ENCODE results near the gene GCN1. TPM values are rescaled to one million over a fixed set of nuclear protein-coding genes. Genes with fewer than 3 reads are reported as not detected.

GCN1 gene
- total RNA-seq = 100 to 1,000 TPM; 130 to 137 TPM

GRCh38 chr12:120194534-120195395 is at the start of gene GCN1:
GCN1 (minus strand) TSS chr12:120194715; CDS start chr12:120194697, 18 bp downstream.
- Mint-ChIP-seq H3K4me3 (peak within 1 kb of the TSS; percentile 93), H3K27ac (peak within 1 kb of the TSS; percentile 91), H3K4me1 (ENCODE audit: low read depth) (peaks cover 57% of the 10 kb centered on the region), H3K27me3 (no peaks in the 10 kb centered on the region), H3K36me3 (ENCODE audit: low read depth) (peaks cover 64% of the 10 kb centered on the region), H3K9me3 (no peaks in the 10 kb centered on the region)
- intact Hi-C loops (cut with micrococcal nuclease) = loop anchor here (5.0 to 10.0 kb wide), 3 partner anchors 67 to 180 kb away; partner anchors contain the start of gene RAB35
- ATAC-seq (peak; percentile 81), DNase-seq (peak; percentile 85)
- ChIA-PET CTCF (interaction anchor here (1.4 kb wide), 1 partner anchor 34 kb away, joined by 5 read pairs; no protein-coding TSS in a partner anchor), POLR2A (interaction anchor here (1.2 to 12.7 kb wide), 6 partner anchors 19 to 104 kb away, joined by 3 to 263 read pairs (median 5); partner anchors contain the start of genes RAB35, RNU4-1 and RNU4-2)
- no peak for TF ChIP-seq CTCF (IDR thresholded peaks at IDR 0.05)

- no peak overlapping the region for H3K27ac Mint-ChIP-seq
- CTCF ChIA-PET = interaction anchor here (1.6 to 3.5 kb wide), 4 partner anchors 8 to 23 kb away, joined by 5 to 15 read pairs (median 10); partner anchors contain the start of gene PXN
- peaks cover 3% of the 10 kb centered on the region for H3K36me3 Mint-ChIP-seq (ENCODE audit: low read depth)
- DNase-seq = no peak
- peaks cover 56% of the 10 kb centered on the region for H3K4me1 Mint-ChIP-seq (ENCODE audit: low read depth)
- ATAC-seq = no peak
- POLR2A ChIA-PET = interaction anchor here (0.7 to 2.3 kb wide), 3 partner anchors 34 to 49 kb away, joined by 3 to 18 read pairs (median 9); partner anchors contain the start of genes RNU4-1, RNU4-2 and RPLP0
- H3K27me3 Mint-ChIP-seq = no peaks in the 10 kb centered on the region
- no peak for TF ChIP-seq CTCF (IDR thresholded peaks at IDR 0.05)
- H3K4me3 Mint-ChIP-seq = no peak overlapping the region
- intact Hi-C loops (cut with micrococcal nuclease) = no loop called here
- no peaks in the 10 kb centered on the region for H3K9me3 Mint-ChIP-seq
These were observed 48.6 kb upstream of the GCN1 start for GRCh38 chr12:120242971-120243699.

- DNase-seq (no peak), ATAC-seq (no peak)
- Mint-ChIP-seq H3K4me3 (no peak overlapping the region), H3K27me3 (no peaks in the 10 kb centered on the region), H3K4me1 (ENCODE audit: low read depth) (peaks cover 57% of the 10 kb centered on the region), H3K36me3 (ENCODE audit: low read depth) (no peaks in the 10 kb centered on the region), H3K9me3 (no peaks in the 10 kb centered on the region), H3K27ac (no peak overlapping the region)
- ChIA-PET CTCF (interaction anchor here (1.9 to 3.5 kb wide), 3 partner anchors 14 to 24 kb away, joined by 6 to 15 read pairs (median 14); partner anchors contain the start of gene PXN), POLR2A (interaction anchor here (2.3 kb wide), 1 partner anchor 50 kb away, joined by 18 read pairs; the partner anchor contains the start of genes RNU4-1 and RNU4-2)
- intact Hi-C loops (cut with micrococcal nuclease) = no loop called here
- no peak for TF ChIP-seq CTCF (IDR thresholded peaks at IDR 0.05)
These were observed 47.8 kb upstream of the GCN1 start for GRCh38 chr12:120242275-120242799.

- no peaks in the 10 kb centered on the region for H3K9me3 Mint-ChIP-seq
- H3K27ac Mint-ChIP-seq = peak overlapping the region; percentile 38
- no peak overlapping the region for H3K4me3 Mint-ChIP-seq
- DNase-seq (no peak), ATAC-seq (no peak)
- POLR2A ChIA-PET = interaction anchor here (2.1 to 7.8 kb wide), 2 partner anchors 11 to 50 kb away, joined by 11 to 82 read pairs; partner anchors contain the start of genes RNU4-1 and RNU4-2
- CTCF ChIA-PET = interaction anchor here (1.9 to 3.5 kb wide), 3 partner anchors 13 to 24 kb away, joined by 6 to 15 read pairs (median 14); partner anchors contain the start of gene PXN
- intact Hi-C loops (cut with micrococcal nuclease) = no loop called here
- peaks cover 56% of the 10 kb centered on the region for H3K4me1 Mint-ChIP-seq (ENCODE audit: low read depth)
- H3K27me3 Mint-ChIP-seq = no peaks in the 10 kb centered on the region
- no peak for TF ChIP-seq CTCF (IDR thresholded peaks at IDR 0.05)
- H3K36me3 Mint-ChIP-seq (ENCODE audit: low read depth) = no peaks in the 10 kb centered on the region
These were observed 47.2 kb upstream of the GCN1 start for GRCh38 chr12:120241561-120242274.
